ENCODE data around the gene NEGR1. TPM values are rescaled to one million over a fixed set of nuclear protein-coding genes. Genes with fewer than 3 reads are reported as not detected.

Gene NEGR1
- total and polyA plus RNA-seq, 9 of the 15 experiments (the other 6 are each of a cell fraction or from before 2014, with no cell fraction given) = not detected

- TF ChIP-seq TRIM25 (IDR thresholded peaks at IDR 0.05; ENCODE audit: borderline replicate concordance) (no peak), TBL1XR1 (IDR thresholded peaks at IDR 0.05; ENCODE audit: low read length in 2 of 2) (no peak)
Observed at GRCh38 chr1:71521655-71522264, 760.6 kb downstream of the NEGR1 start (continued).

DNA sequence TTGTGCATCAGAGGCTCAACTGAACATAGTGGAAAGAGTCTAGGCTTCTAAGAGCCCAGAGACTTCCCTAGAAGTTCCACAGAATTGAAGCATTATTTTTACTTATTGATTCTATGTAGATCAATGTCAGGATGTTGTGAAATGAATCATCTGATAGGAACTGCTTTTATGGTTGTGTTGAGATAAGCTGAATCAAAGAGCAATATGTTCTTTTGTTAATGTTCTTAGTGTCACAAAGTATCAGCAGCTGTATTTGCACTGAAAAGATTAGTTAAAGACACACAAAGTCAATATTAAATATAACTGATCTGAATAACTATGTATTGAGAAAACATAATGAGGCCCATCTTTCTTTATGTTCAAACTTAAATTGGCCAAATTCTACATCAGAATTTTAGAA lies 770.8 kb downstream of the NEGR1 start:
- DNase-seq (ENCODE audit: extremely low read depth in 1 of 4, low spot score in 3 of 4) = no peak
- in situ Hi-C loops (cut with MboI) = no loop called here

More for the DNA sequence above, 770.8 kb downstream of the NEGR1 start:
- Histone ChIP-seq H3K9me3 (replicated peaks; ENCODE audit: control insufficient read depth, insufficient read depth, low read depth, low read length) (no peaks in the 10 kb centered on the region), H3K79me2 (ENCODE audit: control insufficient read depth, insufficient read depth, low read length) (no peaks in the 10 kb centered on the region), H3K9me1 (ENCODE audit: control insufficient read depth, insufficient read depth, low read length) (no peaks in the 10 kb centered on the region), H3K27ac (ENCODE audit: extremely low read depth, low read depth, low read length) (no peak overlapping the region), H3K4me2 (ENCODE audit: insufficient read depth, low read length) (no peak overlapping the region), H3K27me3 (ENCODE audit: control insufficient read depth in 2 of 2, insufficient read depth in 2 of 2, low read length in 2 of 2) (no peaks in the 10 kb centered on the region), H3K36me3 (ENCODE audit: control insufficient read depth, insufficient read depth, low read length) (no peaks in the 10 kb centered on the region), H3K9ac (ENCODE audit: insufficient read depth in 1 of 2, low read depth in 2 of 2, low read length in 2 of 2) (no peak overlapping the region), H4K20me1 (replicated peaks; ENCODE audit: control insufficient read depth, insufficient read depth, low read length) (no peaks in the 10 kb centered on the region), H3K4me3 (no peak overlapping the region), H2AFZ (ENCODE audit: low read depth, low read length) (no peak overlapping the region), H3K4me1 (replicated peaks in 1 of 2; ENCODE audit: control insufficient read depth in 2 of 2, insufficient read depth in 2 of 2, low read length in 2 of 2) (no peaks in the 10 kb centered on the region)
- FAIRE-seq (no peak), ATAC-seq (no peak)
- BruUV-seq (replicated peaks) = no TSS peak
- intact Hi-C loops (cut with micrococcal nuclease) = no loop called here
- ChIA-PET POLR2A (interaction anchor here (0.7 kb wide), 1 partner anchor 1485 kb away, joined by 4 read pairs; no protein-coding TSS in a partner anchor), CTCF (ENCODE audit: low intra/inter-chr PET ratio) (no interaction called here)
- TF ChIP-seq CXXC5 (CRISPR knock-in tag; IDR thresholded peaks at IDR 0.05) = no peak
- TF ChIP-seq RFX5 (IDR thresholded peaks at IDR 0.05; ENCODE audit: low read depth, low read length) = no peak
- TF ChIP-seq, protein P1, sequence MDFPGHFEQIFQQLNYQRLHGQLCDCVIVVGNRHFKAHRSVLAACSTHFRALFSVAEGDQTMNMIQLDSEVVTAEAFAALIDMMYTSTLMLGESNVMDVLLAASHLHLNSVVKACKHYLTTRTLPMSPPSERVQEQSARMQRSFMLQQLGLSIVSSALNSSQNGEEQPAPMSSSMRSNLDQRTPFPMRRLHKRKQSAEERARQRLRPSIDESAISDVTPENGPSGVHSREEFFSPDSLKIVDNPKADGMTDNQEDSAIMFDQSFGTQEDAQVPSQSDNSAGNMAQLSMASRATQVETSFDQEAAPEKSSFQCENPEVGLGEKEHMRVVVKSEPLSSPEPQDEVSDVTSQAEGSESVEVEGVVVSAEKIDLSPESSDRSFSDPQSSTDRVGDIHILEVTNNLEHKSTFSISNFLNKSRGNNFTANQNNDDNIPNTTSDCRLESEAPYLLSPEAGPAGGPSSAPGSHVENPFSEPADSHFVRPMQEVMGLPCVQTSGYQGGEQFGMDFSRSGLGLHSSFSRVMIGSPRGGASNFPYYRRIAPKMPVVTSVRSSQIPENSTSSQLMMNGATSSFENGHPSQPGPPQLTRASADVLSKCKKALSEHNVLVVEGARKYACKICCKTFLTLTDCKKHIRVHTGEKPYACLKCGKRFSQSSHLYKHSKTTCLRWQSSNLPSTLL (IDR thresholded peaks at IDR 0.05) = no peak
- no peak for TF ChIP-seq SETDB1 (IDR thresholded peaks at IDR 0.05; ENCODE audit: low read length)
- TF ChIP-seq STAG1 (CRISPR knock-in tag; IDR thresholded peaks at IDR 0.05; ENCODE audit: borderline replicate concordance) = no peak
